NB4 (cell line): ENCODE measurements around the gene MCC.

ENCODE experiments used
- CTCF ChIP-seq: IDR thresholded peaks from one replicate; pipeline ENCODE4 v1.5.1; 2012; ENCODE audit warnings: low read depth, low read length
- POLR2A ChIP-seq: IDR thresholded peaks from 2 replicates; pipeline ENCODE4 v1.6.1; 2011; ENCODE audit warnings: mild to moderate bottlenecking; ENCODE audit not compliant: insufficient read length; ENCODE audit errors: extremely low read depth

- no peak for TF ChIP-seq CTCF
- TF ChIP-seq POLR2A: no peak
These were observed 55.2 kb downstream of the MCC start for GRCh38 chr5:113433071-113433470.
